GM12892 (cell line): ENCODE results near the gene IGSF21.

Experiments used
- POLR2A ChIP-seq: IDR thresholded peaks from 2 replicates; pipeline ENCODE4 v1.6.1; 2011; ENCODE audit warnings: low read depth, low read length, control low read depth
- TAF1 ChIP-seq: IDR thresholded peaks from 2 replicates; pipeline ENCODE4 v1.6.1; 2011; ENCODE audit warnings: low read depth, mild to moderate bottlenecking, control low read depth, low read length, borderline replicate concordance

- TF ChIP-seq TAF1 (no peak), POLR2A (no peak)
Measured at GRCh38 chr1:18245647-18246046, 138.0 kb downstream of the IGSF21 start.
